GM23338 (cell line): Measurements from ENCODE around the gene ADTRP.

ENCODE experiments used
- EZH2 ChIP-seq: fragments of 200-600 bp; sonication (generic); IDR thresholded peaks from one replicate; pipeline ENCODE4 v1.8.0; 2017; ENCODE audit warnings: antibody characterized with exemption, mild to moderate bottlenecking, low read depth; ENCODE audit not compliant: unreplicated experiment
- EZH2phosphoT487 ChIP-seq: fragments of 200-600 bp; sonication (generic); IDR thresholded peaks from one replicate; pipeline ENCODE4 v1.8.1; 2018; ENCODE audit warnings: antibody characterized with exemption; ENCODE audit not compliant: unreplicated experiment
- JUNB ChIP-seq: IDR thresholded peaks from one replicate; pipeline ENCODE4 v1.6.1; 2016; ENCODE audit warnings: antibody characterized with exemption; ENCODE audit not compliant: unreplicated experiment
- POLR2AphosphoS5 ChIP-seq: IDR thresholded peaks from 2 replicates; pipeline ENCODE4 v1.6.1; 2016; ENCODE audit warnings: antibody characterized with exemption, low read depth
- STAT1 ChIP-seq: IDR thresholded peaks from one replicate; pipeline ENCODE4 v1.6.1; 2016; ENCODE audit warnings: antibody characterized with exemption; ENCODE audit not compliant: unreplicated experiment
- TF ChIP-seq, protein P1 (sequence below), 2 experiments: fragments of 200-600 bp in 1 of 2; sonication (generic) in 1 of 2; conservative IDR thresholded peaks; 2 replicates each; pipeline versions ENCODE4 v1.5.1 to v1.6.1; 2016 to 2017; ENCODE audit warnings: antibody characterized with exemption in 2 of 2, low read depth in 2 of 2, mild to moderate bottlenecking in 2 of 2, moderate library complexity in 1 of 2
- TF ChIP-seq, protein P2 (sequence below): IDR thresholded peaks from one replicate; pipeline ENCODE4 v1.6.1; 2018; ENCODE audit warnings: antibody characterized with exemption; ENCODE audit not compliant: unreplicated experiment

DNA sequence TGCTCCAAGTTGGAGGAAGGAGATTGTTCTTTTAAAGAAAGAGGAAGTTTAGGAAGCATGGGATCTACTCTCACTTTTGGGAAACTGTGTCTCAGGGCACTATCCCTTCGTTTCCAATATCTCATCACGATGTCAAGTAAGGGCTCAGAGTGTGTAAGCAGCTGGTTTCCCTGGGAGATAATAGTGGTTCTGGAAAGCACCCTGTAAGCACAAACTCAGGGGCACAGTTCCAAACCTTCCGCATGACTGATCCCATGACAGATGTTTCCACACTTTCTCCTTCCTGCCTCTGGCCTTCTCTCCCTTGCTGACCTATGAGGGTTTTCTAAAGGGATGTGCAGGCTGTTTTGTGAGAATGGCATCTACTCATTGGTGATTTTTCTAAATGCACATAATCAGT lies 33.9 kb downstream of the ADTRP start:
- TF ChIP-seq, protein P1, sequence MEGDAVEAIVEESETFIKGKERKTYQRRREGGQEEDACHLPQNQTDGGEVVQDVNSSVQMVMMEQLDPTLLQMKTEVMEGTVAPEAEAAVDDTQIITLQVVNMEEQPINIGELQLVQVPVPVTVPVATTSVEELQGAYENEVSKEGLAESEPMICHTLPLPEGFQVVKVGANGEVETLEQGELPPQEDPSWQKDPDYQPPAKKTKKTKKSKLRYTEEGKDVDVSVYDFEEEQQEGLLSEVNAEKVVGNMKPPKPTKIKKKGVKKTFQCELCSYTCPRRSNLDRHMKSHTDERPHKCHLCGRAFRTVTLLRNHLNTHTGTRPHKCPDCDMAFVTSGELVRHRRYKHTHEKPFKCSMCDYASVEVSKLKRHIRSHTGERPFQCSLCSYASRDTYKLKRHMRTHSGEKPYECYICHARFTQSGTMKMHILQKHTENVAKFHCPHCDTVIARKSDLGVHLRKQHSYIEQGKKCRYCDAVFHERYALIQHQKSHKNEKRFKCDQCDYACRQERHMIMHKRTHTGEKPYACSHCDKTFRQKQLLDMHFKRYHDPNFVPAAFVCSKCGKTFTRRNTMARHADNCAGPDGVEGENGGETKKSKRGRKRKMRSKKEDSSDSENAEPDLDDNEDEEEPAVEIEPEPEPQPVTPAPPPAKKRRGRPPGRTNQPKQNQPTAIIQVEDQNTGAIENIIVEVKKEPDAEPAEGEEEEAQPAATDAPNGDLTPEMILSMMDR (conservative IDR thresholded peaks at IDR 0.05; ENCODE audit: low read depth in 2 of 2): no peak
- TF ChIP-seq STAT1 (no peak), EZH2phosphoT487 (no peak), POLR2AphosphoS5 (no peak), JUNB (no peak), EZH2 (no peak)
- TF ChIP-seq, protein P2, sequence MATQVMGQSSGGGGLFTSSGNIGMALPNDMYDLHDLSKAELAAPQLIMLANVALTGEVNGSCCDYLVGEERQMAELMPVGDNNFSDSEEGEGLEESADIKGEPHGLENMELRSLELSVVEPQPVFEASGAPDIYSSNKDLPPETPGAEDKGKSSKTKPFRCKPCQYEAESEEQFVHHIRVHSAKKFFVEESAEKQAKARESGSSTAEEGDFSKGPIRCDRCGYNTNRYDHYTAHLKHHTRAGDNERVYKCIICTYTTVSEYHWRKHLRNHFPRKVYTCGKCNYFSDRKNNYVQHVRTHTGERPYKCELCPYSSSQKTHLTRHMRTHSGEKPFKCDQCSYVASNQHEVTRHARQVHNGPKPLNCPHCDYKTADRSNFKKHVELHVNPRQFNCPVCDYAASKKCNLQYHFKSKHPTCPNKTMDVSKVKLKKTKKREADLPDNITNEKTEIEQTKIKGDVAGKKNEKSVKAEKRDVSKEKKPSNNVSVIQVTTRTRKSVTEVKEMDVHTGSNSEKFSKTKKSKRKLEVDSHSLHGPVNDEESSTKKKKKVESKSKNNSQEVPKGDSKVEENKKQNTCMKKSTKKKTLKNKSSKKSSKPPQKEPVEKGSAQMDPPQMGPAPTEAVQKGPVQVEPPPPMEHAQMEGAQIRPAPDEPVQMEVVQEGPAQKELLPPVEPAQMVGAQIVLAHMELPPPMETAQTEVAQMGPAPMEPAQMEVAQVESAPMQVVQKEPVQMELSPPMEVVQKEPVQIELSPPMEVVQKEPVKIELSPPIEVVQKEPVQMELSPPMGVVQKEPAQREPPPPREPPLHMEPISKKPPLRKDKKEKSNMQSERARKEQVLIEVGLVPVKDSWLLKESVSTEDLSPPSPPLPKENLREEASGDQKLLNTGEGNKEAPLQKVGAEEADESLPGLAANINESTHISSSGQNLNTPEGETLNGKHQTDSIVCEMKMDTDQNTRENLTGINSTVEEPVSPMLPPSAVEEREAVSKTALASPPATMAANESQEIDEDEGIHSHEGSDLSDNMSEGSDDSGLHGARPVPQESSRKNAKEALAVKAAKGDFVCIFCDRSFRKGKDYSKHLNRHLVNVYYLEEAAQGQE: no peak
